GM12878 (cell line): Measurements from ENCODE around the gene LRP5.

Source experiments
- BCL3 ChIP-seq: IDR thresholded peaks from 2 replicates; pipeline ENCODE4 v1.6.1; 2011; ENCODE audit warnings: borderline replicate concordance, low read depth, mild to moderate bottlenecking, moderate library complexity, low read length; ENCODE audit not compliant: insufficient read depth, poor library complexity, severe bottlenecking
- CTCF ChIP-seq, 3 experiments: IDR thresholded peaks in 2 of 3; conservative IDR thresholded peaks in 1 of 3; 2 replicates each; pipeline ENCODE4 v1.5.1; 2011; ENCODE audit warnings: low read depth in 3 of 3, low read length in 3 of 3, mild to moderate bottlenecking in 3 of 3, control low read depth in 2 of 3, moderate library complexity in 2 of 3, inconsistent platforms in 1 of 3, mixed read lengths in 1 of 3; ENCODE audit not compliant: control insufficient read depth in 2 of 3, insufficient read depth in 1 of 3; ENCODE audit errors: extremely low read depth in 1 of 3
- FOS ChIP-seq: IDR thresholded peaks from 3 replicates; pipeline ENCODE4 v1.6.1; 2011; ENCODE audit warnings: borderline replicate concordance; ENCODE audit not compliant: insufficient read length; ENCODE audit errors: extremely low read depth
- HCFC1 ChIP-seq: fragments of 150-350 bp; IDR thresholded peaks from 2 replicates; pipeline ENCODE4 v1.6.1; 2014; ENCODE audit warnings: low read length
- HDAC6 ChIP-seq: fragments of 200-600 bp; sonication (generic); IDR thresholded peaks from one replicate; pipeline ENCODE4 v1.8.0; 2017; ENCODE audit warnings: antibody characterized with exemption; ENCODE audit not compliant: unreplicated experiment
- JUND ChIP-seq: IDR thresholded peaks from 2 replicates; pipeline ENCODE4 v1.6.1; 2012; ENCODE audit warnings: low read depth, mild to moderate bottlenecking, low read length, improper control_type of control experiment, moderate library complexity
- KDM1A ChIP-seq: fragments of 200-600 bp; sonication (generic); IDR thresholded peaks from 2 replicates; pipeline ENCODE4 v1.6.1; 2016; ENCODE audit warnings: borderline replicate concordance
- NR2C2 ChIP-seq: IDR thresholded peaks from 2 replicates; pipeline ENCODE4 v1.6.1; 2011; ENCODE audit warnings: borderline replicate concordance, low read depth; ENCODE audit not compliant: control insufficient read depth, insufficient read length
- POLR2A ChIP-seq: IDR thresholded peaks from 2 replicates; pipeline ENCODE4 v1.6.1; 2011; ENCODE audit warnings: low read depth, mild to moderate bottlenecking, low read length
- RAD21 ChIP-seq: IDR thresholded peaks from 2 replicates; pipeline ENCODE4 v1.6.1; 2011; ENCODE audit warnings: mild to moderate bottlenecking, low read depth, low read length, moderate library complexity; ENCODE audit not compliant: insufficient read depth
- ZSCAN29 ChIP-seq: fragments of 450-650 bp; IDR thresholded peaks from 2 replicates; pipeline ENCODE4 v1.6.1; 2017; ENCODE audit warnings: mild to moderate bottlenecking, moderate library complexity
- ZZZ3 ChIP-seq: IDR thresholded peaks from 2 replicates; pipeline ENCODE4 v1.6.1; 2011; ENCODE audit warnings: low read depth; ENCODE audit not compliant: control insufficient read depth, insufficient read length
- TF ChIP-seq, protein P1 (sequence below): IDR thresholded peaks from 2 replicates; pipeline ENCODE4 v1.6.1; 2012; ENCODE audit warnings: mild to moderate bottlenecking, low read depth, low read length

DNA sequence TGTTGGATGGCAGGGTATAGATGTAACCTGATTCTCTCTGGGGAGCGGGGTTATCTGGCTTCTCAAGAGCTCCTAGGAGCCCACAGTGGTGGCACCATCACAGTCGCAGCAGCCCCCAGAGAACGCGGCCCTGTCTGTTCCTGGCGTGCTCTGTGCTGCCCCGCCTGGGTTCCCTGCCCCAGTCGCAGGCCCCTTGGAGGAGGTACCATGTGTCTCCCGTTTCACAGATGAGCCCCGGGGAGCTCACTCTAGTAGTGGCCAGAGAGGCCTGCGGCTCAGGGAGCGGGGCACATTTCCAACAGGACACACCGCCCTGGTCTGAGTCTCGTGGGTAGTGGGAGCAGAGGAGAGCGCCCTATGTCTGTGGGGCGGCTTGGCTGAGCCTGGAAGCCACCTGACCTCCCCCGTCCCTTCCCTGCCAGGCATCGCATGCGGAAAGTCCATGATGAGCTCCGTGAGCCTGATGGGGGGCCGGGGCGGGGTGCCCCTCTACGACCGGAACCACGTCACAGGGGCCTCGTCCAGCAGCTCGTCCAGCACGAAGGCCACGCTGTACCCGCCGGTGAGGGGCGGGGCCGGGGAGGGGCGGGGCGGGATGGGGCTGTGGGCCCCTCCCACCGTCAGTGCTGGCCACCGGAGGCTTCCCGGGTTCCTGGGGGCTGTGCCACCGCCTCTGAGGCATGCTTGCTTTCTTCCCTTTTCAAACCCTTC lies 127.1 kb downstream of the LRP5 start:
- no peak for TF ChIP-seq KDM1A
- no peak for TF ChIP-seq CTCF (IDR thresholded peaks at IDR 0.05 in 2 of 3, conservative IDR thresholded peaks at IDR 0.05 in 1 of 3; ENCODE audit: control insufficient read depth in 2 of 3, extremely low read depth in 1 of 3, insufficient read depth in 1 of 3, low read depth in 3 of 3, low read length in 3 of 3)
- no peak for TF ChIP-seq RAD21
- TF ChIP-seq ZSCAN29: no peak
- TF ChIP-seq ZZZ3: no peak
- TF ChIP-seq POLR2A: no peak
- no peak for TF ChIP-seq FOS
- no peak for TF ChIP-seq BCL3
- TF ChIP-seq, protein P1, sequence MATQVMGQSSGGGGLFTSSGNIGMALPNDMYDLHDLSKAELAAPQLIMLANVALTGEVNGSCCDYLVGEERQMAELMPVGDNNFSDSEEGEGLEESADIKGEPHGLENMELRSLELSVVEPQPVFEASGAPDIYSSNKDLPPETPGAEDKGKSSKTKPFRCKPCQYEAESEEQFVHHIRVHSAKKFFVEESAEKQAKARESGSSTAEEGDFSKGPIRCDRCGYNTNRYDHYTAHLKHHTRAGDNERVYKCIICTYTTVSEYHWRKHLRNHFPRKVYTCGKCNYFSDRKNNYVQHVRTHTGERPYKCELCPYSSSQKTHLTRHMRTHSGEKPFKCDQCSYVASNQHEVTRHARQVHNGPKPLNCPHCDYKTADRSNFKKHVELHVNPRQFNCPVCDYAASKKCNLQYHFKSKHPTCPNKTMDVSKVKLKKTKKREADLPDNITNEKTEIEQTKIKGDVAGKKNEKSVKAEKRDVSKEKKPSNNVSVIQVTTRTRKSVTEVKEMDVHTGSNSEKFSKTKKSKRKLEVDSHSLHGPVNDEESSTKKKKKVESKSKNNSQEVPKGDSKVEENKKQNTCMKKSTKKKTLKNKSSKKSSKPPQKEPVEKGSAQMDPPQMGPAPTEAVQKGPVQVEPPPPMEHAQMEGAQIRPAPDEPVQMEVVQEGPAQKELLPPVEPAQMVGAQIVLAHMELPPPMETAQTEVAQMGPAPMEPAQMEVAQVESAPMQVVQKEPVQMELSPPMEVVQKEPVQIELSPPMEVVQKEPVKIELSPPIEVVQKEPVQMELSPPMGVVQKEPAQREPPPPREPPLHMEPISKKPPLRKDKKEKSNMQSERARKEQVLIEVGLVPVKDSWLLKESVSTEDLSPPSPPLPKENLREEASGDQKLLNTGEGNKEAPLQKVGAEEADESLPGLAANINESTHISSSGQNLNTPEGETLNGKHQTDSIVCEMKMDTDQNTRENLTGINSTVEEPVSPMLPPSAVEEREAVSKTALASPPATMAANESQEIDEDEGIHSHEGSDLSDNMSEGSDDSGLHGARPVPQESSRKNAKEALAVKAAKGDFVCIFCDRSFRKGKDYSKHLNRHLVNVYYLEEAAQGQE: no peak
- TF ChIP-seq NR2C2: no peak
- no peak for TF ChIP-seq JUND
- TF ChIP-seq HDAC6: no peak
- no peak for TF ChIP-seq HCFC1
